ENCODE measurements around the gene PAM.
"Not testable (repeated sequence)": the region's sequence is repeated elsewhere in the genome, so short reads cannot be mapped to it uniquely, and the experiment has no call there.

Gene PAM

GRCh38 chr5:102753889-102754766 lies 977 bp upstream of the PAM start:
- peak; percentile 29 for DNase-seq

DNA sequence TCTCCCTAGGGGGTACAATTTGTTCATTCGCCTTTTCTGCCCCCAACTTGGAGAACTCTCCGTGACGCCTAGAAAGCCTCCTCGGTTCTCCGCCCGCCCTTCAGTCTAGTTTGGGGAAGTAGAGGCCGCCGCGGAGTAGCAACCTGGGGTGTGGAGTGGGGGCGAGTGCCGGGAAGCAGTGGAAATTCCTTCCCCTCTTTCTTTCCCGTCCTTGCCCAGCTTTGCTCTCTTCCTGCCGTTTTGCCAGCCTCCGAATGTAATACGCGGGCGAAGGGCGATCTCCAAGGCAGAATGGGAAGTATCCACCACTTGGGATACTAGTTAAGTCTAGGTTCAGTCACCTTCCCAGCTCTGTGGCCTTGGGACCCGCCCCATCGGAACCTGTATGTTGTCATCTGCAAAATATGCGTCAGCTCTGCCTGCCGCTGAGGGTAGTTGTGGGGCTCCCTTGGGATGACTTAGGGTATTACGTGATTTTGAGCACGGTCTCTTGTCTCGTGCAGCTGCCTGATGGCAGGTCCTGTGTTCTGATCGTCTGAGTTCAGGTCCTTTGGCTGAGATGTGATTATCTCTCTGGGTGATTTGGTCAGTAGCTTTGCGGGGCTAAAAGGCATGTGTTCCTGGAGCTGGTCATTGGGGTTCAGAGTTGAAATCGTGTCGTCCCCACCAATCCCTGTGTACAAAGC lies 724 bp downstream of the PAM start:
- peak; percentile 71 for DNase-seq

GRCh38 chr5:102758576-102758975 lies 3.5 kb downstream of the PAM start:
- DNase-seq = no peak

GRCh38 chr5:102759289-102759688 lies 4.2 kb downstream of the PAM start:
- DNase-seq = no peak

GRCh38 chr5:102759700-102760099 lies 4.6 kb downstream of the PAM start:
- no peak for DNase-seq

GRCh38 chr5:102760815-102761214 lies 5.7 kb downstream of the PAM start:
- DNase-seq = no peak

GRCh38 chr5:102762095-102762534 lies 7.0 kb downstream of the PAM start:
- no peak for DNase-seq

- DNase-seq = no peak
Measured at GRCh38 chr5:102762562-102763227, 7.6 kb downstream of the PAM start.

- DNase-seq = no peak
Measured at GRCh38 chr5:102763734-102764133, 8.6 kb downstream of the PAM start.

GRCh38 chr5:102764381-102765004 lies 9.4 kb downstream of the PAM start:
- no peak for DNase-seq

DNA sequence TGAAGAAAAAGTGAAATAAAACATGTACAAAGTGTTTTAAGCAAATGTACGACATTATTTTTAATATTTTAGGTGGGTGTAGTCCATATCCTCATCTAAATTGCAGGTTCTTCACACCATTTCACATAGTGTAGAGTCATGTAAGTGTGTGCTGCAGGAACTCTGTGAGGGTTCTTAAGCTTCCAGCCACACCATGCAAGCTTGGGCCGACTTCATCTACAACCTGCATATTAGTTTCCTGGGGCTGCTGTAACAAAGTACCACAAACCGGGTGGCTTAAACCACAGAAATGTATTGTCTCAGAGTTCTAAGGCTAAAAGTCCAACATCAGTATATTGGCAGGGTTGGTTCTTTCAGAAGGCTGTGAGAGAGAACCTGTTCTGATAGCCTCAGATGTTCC lies 10.2 kb downstream of the PAM start:
- DNase-seq = no peak

DNA sequence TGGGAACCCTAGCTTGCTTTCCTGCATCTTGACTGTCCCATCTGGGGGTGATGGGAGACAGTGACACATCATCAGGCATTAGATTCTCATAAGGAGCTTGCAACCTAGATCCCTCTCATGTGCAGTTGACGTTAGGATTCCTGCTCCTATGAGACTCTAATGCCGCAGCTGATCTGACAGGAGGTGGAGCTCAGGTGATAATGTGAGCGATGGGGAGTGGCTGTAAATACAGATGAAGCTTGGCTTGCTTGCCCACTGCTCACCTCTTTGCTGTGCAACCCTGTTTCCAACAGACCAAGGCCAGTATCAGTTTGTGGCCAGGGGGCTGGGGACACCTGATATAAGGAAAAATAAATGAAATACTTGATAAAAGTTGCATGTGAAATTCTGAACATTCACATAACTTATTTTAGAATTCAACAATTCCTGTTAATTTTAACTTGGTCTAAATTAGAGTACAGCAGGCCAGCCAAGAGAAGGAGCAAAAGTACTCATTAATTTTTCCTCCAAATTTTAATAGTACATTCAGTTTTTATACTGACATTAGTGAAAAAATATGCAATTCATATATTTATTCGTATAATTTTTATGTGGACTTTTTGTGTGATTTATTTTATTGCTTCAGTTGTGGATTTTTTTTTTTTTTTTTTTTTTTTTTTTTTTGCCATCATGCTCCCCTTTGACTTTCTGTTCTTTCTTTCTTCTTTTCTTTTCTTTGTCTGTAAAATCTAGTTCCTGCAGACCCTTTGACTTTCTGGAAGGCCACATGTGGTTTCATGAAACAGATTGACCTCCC lies 11.4 kb downstream of the PAM start:
- no peak for DNase-seq

DNA sequence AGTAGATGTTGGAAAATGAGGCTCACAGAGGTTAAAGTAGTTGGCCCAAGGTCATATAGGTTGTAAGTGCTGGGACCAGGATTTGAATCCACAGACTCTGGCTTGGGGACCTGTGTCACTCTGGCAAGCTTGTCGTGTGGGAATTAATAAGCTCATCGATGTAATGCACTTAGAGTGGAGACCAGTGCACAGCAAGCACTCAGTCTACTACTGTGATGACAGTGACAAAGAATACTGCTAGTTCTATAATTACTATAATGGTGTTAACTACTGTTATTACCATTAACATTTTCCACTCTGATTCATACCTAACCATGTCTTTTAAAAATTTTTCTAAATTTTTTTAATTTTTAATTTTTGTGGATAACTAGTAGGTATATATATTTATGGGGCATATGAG lies 12.8 kb downstream of the PAM start:
- DNase-seq = no peak

DNA sequence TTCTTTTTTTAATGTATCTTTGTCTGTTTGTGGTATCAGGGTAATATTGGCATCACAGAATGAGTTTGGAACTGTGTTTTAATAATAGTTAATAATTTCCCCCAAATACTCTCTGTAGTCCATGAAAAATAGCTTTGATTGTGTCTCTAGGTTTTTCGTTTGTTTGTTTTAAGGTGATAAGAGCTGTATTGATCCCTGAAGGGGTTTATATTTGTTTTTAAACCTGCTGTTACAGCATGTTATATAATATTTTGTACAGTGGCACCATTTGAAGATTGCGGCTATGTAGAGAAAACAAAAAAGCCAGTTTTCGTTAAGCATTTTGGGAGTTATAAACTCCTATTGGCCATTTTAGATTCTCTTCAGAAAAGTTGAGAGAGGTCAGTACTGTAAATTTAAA lies 15.7 kb downstream of the PAM start:
- DNase-seq = no peak

GRCh38 chr5:102771435-102771834 lies 16.3 kb downstream of the PAM start:
- no peak for DNase-seq

- no peak for DNase-seq
Measured at GRCh38 chr5:102772273-102772672, 17.2 kb downstream of the PAM start.

- DNase-seq = no peak
Measured at GRCh38 chr5:102773133-102773532, 18.0 kb downstream of the PAM start.

DNA sequence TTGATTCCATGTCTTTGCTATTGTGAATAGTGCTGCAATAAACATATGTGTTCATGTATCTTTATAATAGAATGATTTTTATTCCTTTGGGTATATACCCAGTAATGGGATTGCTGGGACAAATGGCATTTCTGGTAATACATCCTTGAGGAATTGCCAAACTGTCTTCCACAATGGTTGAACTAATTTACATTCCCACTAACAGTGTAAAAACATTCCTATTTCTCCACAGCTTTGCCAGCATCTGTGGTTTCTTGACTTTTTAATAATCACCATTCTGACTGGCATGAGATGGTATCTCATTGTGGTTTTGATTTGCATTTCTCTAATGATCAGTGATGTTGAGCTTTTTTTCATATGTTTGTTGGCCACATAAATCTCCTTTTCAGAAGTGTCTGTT lies 20.7 kb downstream of the PAM start:
- DNase-seq = not testable (repeated sequence)

GRCh38 chr5:102777099-102777498 lies 22.0 kb downstream of the PAM start:
- no peak for DNase-seq

DNA sequence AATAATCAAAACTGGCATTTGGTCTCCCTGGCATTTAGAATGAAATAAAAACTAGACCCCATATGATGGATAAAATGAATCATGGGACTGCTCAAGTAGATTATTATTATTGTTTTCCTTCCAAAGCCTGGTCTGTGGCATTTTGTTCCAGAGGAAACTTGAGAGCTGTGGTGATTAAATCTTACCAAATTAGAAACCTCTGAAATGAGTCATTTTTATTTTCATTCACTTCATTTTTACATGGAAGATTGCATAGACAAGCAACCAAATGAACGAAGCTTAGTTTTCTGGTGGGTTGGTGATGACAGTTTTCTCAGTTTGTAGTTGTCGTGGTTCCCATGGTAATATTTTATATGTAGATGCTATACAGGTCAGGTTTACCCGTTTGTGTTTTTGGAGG lies 23.4 kb downstream of the PAM start:
- no peak for DNase-seq

DNA sequence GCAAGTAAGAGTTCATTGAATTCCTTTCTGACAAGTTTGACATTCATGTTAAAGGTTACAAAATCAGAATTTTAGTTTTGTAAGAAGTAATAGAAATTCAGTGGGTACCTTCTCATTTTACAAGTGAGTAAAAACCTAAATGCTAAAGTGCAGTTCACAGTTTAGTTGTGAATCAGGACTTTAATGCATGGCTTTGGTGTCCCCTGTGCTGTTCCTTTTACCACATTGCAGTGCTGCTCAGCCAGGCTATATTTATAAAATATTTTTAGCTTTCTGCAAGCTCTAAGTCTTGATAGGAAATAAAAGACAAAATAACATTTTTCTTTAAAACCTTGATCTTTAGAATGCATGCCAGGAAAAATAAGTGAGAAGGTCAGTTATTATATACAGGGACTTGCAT lies 26.3 kb downstream of the PAM start:
- no peak for DNase-seq

DNA sequence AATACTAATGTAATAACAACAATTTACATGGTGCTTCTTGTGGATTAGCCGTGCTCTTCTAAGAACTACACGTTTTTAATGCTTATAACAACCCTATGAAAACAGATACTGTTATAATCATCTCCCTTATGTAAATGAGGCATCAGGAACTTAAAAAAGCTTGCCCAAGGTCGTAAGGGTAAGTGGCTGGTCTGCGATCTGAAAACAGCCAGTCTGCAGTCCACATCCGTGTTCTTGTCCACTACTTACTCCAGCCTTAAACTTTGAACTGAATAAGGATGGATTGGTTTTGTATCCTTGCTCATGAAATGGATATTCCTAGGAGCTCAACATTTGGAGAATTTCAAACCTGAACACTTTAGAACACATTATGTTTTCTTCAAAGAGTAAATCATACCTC lies 26.7 kb downstream of the PAM start:
- DNase-seq = no peak

Measured in activated T-cell treated with anti-CD3 and anti-CD28 coated beads, Interleukin-2, amount 50 U/mL, for 1 hour (primary cell).